NCI-H2107 treated with DMSO at 0.1 percent for 48 hours (cell line): ENCODE measurements around the gene GJD3.
"Not testable (repeated sequence)": the region's sequence is repeated elsewhere in the genome, so short reads cannot be mapped to it uniquely, and the experiment has no call there.

Experiments
- DNase-seq: peaks from one replicate; lab custom pipeline; 2025; ENCODE audit not compliant: unreplicated experiment; lab: John Stamatoyannopoulos, UW

The GJD3 gene, protein sequence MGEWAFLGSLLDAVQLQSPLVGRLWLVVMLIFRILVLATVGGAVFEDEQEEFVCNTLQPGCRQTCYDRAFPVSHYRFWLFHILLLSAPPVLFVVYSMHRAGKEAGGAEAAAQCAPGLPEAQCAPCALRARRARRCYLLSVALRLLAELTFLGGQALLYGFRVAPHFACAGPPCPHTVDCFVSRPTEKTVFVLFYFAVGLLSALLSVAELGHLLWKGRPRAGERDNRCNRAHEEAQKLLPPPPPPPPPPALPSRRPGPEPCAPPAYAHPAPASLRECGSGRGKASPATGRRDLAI

DNA sequence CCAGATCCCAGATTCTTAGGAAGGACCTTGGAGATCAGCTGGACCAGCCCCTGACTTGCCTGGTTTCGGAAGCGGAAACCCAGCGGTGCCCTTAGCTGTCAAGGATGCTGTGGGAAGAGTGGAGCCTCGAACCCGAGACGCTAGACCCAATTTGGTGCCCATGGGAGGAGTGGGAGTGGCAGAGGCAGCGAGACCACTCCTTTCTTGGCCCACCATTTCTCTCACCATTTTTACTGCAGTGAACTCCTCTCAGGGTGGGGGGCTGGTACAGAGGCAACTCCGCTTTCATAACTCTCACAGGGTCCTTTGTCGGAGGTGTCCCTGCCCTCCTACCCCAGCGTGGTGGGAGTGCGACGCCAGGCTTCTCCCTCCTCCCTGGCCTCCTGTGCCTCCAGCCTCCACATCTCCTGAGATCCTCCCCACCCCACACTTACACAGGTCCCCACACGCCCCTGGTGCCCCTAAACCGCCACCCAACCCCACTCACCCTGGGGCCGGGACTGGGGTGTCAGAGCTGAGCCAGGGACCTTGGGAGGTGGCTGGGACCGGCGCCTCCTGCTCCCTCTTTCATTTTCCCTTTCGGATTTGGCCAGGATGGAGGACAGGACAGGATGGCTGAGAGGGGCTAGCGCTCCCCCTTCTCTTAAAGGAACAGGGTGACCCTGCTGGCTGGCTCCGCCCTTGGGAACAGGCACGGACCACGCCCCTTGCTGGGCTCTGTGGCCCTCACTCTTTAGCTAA lies at the start of gene GJD3:
Gene GJD3, minus strand, starts transcription at position 617 of the 741 bp plus-strand sequence. CDS start 922 bp downstream, outside the sequence.
- DNase-seq = no peak

DNA sequence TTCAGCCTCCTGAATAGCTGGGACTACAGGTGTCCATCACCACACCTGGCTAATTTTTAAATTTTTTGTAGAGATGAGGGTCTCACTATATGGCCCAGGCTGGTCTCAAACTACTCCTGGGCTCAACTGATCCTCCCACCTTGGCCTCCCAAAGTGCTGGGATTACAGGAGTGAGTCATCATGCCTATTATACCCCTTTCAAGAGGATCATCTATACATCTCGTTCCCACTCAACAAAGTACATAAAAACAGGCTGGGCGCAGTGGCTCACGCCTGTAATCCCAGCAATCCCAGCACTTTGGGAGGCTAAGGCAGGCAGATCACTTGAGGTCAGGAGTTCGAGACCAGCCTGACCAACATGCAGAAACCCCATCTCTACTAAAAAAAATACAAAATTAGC lies 49.8 kb upstream of the GJD3 start:
- DNase-seq = not testable (repeated sequence)

DNA sequence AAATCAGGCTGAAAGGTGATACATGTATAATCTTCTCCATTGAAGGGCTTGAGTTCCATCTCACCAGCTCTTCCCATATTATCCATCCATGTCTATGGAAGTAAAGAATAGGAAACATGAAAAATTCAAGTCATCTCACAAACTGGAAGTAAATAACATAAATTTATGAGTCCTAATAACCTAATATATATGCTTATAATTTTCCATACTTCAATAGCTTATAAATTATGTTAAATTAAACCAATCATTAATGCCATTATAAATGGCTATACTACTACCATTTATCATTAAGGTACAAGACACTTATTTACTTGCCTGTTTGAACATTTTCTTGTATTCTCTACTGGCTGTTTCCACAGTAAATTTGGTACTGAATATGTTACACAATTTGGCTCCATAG lies 48.3 kb upstream of the GJD3 start:
- DNase-seq = no peak

DNA sequence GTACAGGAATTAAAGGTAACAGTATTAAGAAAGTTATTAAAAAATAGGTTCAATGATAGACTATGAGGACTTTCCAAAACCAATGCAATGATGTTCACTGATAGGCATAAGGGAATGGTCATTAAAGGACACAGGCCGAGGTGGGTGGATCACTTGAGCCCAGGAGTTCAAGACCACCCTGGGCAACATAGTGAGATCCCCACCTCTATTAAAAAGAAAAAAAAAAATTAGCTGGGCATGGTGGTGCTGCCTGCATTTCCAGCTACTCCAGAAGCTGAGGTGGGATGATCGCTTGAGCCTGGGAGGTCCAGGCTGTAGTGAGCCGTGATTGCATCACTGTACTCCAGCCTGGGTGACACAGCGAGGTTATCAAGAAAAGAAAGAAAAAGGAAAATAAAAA lies 47.3 kb upstream of the GJD3 start:
- DNase-seq = no peak

DNA sequence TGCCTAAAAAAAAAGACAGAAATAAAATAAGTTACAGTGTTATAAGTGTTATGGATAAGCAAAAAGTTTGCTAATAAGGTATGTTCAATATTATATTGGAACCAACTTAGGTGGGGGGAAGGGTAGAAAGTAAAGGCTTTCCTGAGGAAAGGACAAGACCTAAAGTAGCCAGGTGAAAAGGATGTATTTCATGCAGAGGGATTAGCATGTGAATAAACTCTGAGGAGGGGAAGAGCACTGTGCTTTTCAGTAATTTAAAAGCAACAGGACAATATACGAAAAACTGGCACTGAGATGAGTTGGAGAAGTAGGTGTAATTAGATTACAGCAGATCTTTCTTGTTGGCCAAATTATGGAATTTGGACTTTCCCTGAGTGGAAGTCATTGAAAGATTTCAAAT lies 45.5 kb upstream of the GJD3 start:
- DNase-seq = no peak

DNA sequence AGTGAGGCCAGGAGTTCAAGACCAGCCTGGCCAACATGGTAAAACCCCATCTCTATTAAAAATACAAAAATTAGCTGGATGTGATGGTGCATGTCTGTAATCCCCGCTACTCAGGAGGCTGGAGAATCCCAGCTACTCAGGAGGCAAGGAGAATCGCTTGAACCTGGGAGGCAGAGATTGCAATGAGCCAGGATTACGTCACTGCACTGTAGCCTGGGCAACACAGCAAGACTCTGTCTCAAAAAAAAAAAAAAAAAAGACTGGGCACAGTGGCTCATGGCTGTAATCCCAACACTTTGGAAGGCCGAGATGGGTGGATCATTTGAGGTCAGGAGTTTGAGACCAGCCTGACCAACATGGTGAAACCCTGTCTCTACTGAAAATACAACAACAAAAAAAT lies 45.0 kb upstream of the GJD3 start:
- DNase-seq = not testable (repeated sequence)

DNA sequence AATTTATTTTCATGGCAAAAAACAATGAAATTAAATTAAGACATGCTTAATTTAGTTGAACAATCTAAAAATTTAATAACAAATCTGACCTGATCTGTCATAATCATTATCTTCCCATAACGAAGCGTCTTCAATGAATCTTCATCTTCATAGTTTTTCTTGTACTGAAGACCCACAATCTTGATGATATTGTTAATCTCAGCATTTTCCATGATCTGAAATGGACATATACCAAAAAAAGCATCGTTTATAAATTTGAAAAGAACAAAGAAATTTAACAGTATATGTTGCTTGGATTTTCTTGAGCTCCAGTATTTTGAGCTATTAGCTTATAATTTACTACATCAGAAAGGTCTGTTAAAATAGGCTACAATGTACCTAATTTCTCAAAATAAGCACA lies 42.9 kb upstream of the GJD3 start:
- no peak for DNase-seq

DNA sequence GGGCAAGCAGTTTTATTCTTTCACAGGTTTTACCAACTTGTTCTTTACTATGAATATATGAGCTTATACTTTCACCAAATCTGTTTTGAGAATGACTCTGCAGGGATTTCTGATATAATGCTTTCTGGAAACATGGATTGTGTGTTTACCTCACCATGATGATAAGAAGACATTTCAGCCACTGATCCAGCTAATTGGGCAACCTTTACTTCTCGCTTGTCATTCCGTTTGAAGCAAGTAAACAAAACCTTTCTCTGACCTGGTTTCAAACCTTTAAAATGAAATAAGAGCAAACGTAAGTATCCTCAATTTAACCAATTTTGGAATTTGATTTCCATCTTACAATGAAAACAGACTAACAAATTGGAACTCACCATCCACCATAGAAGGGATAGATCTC lies 39.5 kb upstream of the GJD3 start:
- DNase-seq = no peak

DNA sequence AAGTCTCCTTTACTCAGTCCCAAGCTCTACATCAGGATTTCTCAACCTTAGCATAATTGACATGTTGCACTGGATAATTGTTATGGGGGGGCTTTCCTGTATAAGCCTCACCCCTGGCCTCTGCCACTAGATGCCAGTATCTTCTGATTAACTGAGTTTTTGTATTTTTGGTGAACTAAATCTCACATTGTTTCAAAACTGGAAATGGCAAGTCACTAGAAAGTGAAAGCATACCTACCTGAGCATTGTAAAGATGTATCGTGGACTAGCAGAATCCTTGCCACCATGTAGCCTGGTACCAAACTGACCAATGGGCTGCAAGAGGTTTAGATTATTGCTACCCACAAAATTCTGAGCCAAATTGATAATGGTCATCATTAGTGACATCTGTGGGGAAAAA lies 38.1 kb upstream of the GJD3 start:
- no peak for DNase-seq

DNA sequence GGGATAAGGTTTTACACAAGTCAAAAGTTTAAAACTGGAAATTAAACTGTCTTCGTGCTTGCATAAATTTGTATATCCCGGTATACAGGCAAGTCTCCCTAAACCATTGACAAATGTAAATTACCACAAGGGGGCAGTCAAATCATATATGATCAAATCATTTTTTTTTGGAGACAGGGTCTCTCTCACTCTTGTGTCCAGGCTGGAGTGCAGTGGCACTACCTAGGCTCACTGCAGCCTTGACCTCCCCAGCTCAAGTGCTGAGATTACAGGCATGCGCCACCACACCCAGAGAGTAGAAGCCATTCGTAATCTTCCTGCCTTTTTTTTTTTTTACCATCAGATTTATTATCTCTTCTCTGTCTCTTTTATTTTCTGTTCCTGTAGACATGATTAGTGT lies 34.6 kb upstream of the GJD3 start:
- DNase-seq = no peak

DNA sequence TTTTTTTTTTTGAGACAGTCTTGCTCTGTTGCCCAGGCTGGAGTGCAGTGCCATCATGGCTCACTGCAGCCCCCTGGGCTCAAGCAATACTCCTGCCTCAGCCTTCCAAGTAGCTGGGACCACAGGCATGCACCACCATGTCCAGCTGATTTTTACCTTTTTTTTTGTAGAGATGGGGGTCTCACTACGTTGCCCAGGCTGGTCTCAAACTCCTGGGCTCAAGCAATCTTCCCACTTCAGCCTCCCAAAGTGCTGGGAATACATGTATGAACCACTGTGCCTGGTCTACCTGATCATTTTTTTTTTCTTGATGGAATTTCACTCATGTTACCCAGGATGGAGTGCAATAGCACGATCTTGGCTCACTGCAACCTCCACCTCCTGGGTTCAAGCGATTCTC lies 22.0 kb upstream of the GJD3 start:
- not testable (repeated sequence) for DNase-seq

DNA sequence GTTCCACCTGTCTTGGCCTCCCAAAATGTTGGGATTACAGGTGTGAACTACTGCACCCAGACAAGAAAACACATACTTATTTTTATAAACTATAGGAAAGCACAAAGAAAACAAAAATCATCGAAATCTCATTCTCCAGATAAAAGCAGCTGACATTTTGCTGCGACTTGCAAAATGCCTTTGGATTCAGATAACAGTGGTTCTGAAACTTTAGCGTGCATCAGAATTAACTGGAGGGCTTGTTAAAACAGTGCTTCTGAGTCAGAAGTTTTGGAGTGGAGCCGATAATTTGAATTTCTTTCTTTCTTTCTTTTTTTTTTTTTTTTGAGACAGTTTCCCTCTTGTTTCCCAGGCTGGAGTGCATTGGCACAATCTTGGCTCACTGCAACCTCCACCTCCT lies 17.7 kb upstream of the GJD3 start:
- DNase-seq = no peak

DNA sequence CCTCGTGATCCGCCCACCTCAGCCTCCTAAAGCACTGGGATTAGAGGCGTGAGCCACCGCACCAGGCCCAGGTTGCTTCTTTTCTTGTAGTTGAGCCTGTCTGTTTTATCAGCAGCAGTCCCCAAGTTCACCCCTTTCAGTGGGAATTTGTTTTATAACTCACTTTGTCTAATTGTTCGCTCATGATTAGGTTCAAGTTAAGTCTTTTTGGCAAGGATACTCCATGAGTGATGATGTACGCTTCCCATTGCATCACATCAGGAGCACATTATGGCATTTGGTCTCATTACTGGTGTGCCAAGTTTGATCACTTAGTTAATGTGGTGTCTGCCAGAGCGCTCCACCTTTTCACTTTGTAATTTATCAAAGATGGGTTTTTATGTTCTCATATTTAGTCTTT lies 14.4 kb upstream of the GJD3 start:
- DNase-seq = no peak

DNA sequence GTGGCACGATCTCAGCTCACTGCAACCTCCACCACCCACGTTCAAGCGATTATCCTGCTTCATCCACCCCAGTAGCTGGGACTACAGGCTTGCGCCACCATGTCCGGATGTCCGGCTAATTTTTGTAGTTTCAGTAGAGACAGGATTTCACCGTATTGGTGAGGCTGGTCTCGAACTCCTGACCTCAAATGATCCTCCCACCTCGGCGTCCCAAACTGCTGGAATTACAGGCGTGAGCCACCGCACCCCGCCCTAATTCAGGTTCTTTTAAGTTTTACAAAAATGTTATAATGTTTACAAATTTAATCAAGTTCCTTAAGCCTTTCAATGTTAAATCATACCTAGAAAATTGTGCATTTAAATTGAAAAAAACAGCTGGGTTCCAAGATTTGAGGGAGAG lies 13.3 kb upstream of the GJD3 start:
- DNase-seq = no peak

DNA sequence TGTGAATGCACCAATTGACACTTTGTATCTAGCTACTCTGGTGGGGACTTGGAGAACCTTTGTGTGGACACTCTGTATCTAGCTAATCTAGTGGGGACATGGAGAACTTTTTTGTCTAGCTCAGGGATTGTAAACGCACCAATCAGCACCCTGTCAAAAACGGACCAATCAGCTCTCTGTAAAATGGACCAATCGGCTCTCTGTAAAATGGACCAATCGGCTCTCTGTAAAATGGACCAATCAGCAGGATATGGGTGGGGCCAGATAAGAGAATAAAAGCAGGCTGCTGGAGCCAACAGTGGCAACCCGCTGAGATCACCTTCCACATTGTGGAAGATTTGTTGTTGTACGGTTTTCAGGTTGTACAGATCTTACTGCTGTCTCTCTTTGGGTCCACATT lies 12.0 kb upstream of the GJD3 start:
- DNase-seq = not testable (repeated sequence)

DNA sequence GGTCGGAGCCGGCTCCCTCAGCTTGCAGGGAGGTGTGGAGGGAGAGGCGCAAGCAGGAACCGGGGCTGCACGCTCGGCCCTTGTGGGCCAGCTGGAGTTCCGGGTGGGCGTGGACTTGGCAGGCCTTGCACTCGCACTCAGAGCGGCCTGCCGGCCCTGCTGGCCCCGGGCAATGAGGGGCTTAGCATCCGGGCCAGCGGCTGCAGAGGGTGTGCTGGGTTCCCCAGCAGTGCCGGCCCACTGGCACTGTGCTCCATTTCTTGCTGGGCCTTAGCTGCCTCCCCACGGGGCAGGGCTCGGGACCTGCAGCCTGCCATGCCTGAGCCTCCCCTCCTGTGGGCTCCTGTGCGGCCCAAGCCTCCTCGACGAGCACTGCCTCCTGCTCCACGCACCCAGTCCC lies 11.2 kb upstream of the GJD3 start:
- DNase-seq = not testable (repeated sequence)

DNA sequence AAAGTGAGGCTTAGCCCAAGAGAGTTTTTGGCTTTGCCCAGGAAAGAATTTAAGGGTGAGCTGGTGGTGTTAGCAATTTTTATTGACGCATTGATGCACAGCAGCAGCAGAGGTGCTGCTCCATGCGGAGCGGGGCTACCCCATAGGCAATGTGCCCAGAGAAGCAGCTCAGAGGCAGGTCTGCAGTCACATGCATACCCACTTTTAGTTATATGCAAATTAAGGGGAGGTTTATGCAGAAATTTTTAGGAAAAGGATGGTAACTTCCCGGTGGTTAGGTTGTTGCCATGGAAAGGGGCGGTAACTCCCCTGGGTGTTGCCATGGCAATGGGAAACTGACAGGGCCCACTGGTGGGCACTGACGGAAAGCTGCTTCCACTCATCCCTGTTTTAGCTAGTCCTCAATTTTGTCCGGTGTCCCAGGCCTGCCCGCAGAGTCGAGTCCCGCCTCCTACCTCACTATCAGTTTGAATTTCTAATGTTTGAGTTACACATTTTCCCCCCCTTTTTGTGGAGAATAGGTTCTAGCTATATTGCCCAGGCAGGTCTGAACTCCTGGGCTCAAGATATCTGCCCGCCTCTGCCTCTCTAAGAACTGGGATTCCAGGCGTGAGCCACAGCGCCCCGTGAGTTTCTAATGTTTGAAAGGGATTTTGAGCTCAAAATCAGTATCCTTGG lies 10.4 kb upstream of the GJD3 start:
- no peak for DNase-seq

DNA sequence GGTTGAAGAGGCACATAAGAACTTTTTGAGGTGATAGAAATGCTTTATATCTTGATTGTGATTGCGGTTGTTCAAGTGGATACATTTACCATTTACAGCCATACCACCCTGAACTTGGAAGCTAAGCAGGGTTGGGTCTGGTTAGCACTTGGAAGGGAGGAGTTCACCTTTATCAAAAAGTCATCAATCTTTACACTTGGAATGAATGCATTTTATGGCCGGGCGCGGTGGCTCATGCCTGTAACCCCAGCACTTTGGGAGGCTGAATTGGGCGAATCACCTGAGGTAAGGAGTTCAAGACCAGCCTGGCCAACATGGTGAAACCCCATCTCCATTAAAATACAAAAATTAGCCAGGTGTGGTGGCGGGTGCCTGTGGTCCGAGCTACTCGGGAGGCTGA lies 9.5 kb upstream of the GJD3 start:
- DNase-seq = no peak

DNA sequence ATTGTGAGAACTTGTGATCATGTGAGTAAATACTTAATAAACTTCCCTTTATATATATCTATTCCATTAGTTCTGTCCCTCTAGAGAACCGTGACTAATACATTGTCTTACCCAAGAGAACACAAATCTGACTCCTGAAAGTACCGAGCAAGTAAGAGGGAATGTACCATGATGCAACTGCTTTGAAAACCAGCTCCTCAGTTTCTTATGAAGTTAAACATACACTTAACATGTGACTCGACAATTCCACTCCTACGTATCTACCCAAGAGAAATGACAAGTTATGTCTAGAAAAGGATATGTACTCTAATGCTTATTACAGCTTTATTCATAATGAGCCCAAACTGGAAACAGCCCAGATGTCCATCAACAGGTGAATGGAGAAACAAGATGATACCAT lies 8.8 kb upstream of the GJD3 start:
- DNase-seq = no peak

DNA sequence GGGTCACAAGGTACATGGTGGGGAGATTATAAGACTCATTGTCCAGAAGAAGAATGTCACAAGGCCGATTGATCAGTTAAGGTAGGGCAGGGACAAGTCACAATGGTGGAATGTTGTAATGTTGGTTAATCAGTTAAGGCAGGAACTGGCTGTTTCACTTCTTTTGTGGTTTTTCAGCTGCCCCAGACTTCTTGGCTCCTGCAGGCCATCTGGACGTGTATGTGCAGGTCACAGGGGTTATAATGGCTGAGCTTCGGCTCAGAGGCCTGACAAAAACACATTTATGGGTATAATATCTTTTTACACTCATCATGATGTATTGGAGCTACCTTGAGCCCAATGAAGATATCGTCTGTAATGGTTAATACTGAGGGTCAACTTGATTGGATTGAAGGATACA lies 8.1 kb upstream of the GJD3 start:
- not testable (repeated sequence) for DNase-seq

DNA sequence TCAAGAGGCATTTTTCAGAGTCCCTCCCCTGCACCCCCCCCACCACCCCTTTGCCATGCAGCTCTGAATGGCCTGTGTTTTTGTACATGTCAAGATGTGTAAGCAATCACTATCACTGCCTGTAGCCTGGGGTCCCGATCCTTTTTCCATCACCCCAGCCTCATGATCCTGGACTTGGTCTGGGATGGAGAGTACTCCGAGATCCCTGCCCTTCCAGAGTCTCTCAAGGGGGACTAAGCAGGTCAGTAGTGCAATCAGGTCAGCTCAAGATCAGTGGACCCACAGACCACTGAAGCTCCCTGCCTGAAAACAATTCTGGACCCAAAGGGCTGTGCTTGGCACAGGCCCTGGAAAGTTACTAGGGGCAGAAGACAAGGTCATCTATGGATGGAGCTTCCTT lies 7.5 kb upstream of the GJD3 start:
- no peak for DNase-seq

DNA sequence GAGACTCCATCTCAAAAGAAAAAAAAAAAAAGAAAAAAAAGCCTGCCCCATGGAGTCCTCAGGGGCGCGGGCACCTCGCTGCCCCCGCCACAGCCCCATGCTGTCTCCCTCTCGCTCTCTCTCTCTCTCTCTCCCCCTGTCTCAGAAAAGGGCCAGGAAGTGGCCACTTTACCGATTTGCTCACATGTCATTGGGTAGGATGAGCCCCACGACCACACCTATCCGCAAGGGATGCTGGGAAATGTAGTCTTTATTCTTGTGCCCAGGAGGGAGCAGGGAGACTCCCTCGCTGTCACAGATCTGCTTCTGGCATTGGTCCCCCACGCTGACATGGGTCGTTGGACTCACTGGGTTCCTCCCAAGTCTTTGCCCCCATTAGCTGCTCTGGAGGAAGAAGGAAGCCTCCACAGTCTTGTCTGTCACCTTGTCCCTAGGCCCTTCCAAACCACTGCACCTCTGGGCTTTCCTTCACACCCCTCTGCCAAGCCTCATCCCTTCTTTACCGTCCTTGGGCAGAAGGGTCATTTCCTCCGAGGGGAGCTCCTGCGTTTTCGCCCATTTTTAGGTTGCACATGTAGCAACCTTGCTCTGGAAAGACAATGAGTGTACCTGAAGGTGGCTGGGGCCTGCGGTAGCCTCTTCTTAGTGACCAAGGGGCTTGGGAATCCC lies 6.9 kb upstream of the GJD3 start:
- DNase-seq = no peak
